Fibroblast of lung (primary cell): ENCODE measurements around the gene MOXD1.

ENCODE experiments used
- CTCF ChIP-seq, 2 donors: IDR thresholded peaks in 1 of 2; conservative IDR thresholded peaks in 1 of 2; 1 replicate in 1 of 2; 2 replicates in 1 of 2; pipeline ENCODE4 v1.5.1; 2011 to 2012; ENCODE audit warnings: low read length in 2 of 2, control low read depth in 1 of 2, inconsistent platforms in 1 of 2, low read depth in 1 of 2, mild to moderate bottlenecking in 1 of 2
- EZH2 ChIP-seq: IDR thresholded peaks from 2 replicates; pipeline ENCODE4 v1.5.1; 2012; ENCODE audit warnings: low read length, control low read depth, mild to moderate bottlenecking; ENCODE audit errors: missing control alignments

DNA sequence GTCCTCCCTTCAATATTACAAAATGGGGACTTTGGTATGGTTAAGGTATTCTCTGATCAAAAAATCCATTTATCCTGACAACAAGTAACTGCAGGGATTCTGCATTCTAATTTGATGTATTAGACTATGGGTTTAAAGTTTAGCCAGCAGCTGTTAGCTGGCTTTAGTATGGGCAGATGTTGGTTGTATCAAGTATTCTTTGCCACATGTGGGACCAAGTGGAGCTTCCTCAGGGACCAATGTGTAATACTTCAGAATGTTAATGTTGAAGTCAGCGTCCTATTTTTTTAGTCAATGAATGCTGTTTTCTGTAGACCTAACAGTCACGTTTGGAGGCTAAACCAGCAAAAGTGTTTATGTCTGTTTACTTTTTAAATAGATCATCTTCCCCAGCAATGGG is 41.4 kb downstream of the MOXD1 start:
- TF ChIP-seq CTCF (conservative IDR thresholded peaks at IDR 0.05 in 1 of 2, IDR thresholded peaks at IDR 0.05 in 1 of 2; ENCODE audit: low read depth in 1 of 2, low read length in 2 of 2): no peak
- TF ChIP-seq EZH2: no peak
